NT2/D1 (cell line): ENCODE measurements around the gene YPEL3.

Experiments used
- DNase-seq: peaks from one replicate; pipeline ENCODE4 v3.0.0-alpha.2; 2011; ENCODE audit warnings: low read depth, low spot score
- H3K27me3 ChIP-seq: 2 replicates; pipeline ENCODE4 v1.6.0; 2011; ENCODE audit warnings: mild to moderate bottlenecking; ENCODE audit not compliant: insufficient read length, insufficient read depth
- H3K36me3 ChIP-seq: 2 replicates; pipeline ENCODE4 v1.6.1; 2011; ENCODE audit warnings: mild to moderate bottlenecking, low read length, mixed read lengths; ENCODE audit not compliant: insufficient read depth, insufficient read length
- H3K4me1 ChIP-seq: 2 replicates; pipeline ENCODE4 v1.5.1; 2011; ENCODE audit not compliant: insufficient read depth, insufficient read length
- H3K4me3 ChIP-seq: 2 replicates; pipeline ENCODE4 v1.5.1; 2011; ENCODE audit warnings: low read depth; ENCODE audit not compliant: insufficient read length
- H3K9ac ChIP-seq: 2 replicates; pipeline ENCODE4 v1.6.0; 2011; ENCODE audit warnings: low read depth; ENCODE audit not compliant: insufficient read length
- H3K9me3 ChIP-seq: 2 replicates; pipeline ENCODE4 v1.5.1; 2011; ENCODE audit warnings: mild to moderate bottlenecking, low read length; ENCODE audit not compliant: insufficient read depth
- SUZ12 ChIP-seq: IDR thresholded peaks from 2 replicates; pipeline ENCODE4 v1.6.1; 2011; ENCODE audit not compliant: insufficient read length, insufficient read depth; ENCODE audit errors: extremely low read depth
- YY1 ChIP-seq: IDR thresholded peaks from 2 replicates; pipeline ENCODE4 v1.6.1; 2011; ENCODE audit not compliant: insufficient read length, insufficient read depth
- ZNF274 ChIP-seq: IDR thresholded peaks from 2 replicates; pipeline ENCODE4 v1.6.1; 2011; ENCODE audit warnings: mild to moderate bottlenecking, low read depth, low read length

Gene YPEL3

GRCh38 chr16:30067584-30067916 lies 28.5 kb downstream of the YPEL3 start:
- H3K27me3 ChIP-seq = no peaks in the 10 kb centered on the region
- peak overlapping the region; percentile 98 for H3K4me3 ChIP-seq
- peak overlapping the region; percentile 99 for H3K9ac ChIP-seq
- H3K9me3 ChIP-seq = no peaks in the 10 kb centered on the region
- DNase-seq = no peak
- H3K36me3 ChIP-seq = peaks cover 66% of the 10 kb centered on the region
- peaks cover 33% of the 10 kb centered on the region for H3K4me1 ChIP-seq
- TF ChIP-seq ZNF274 (no peak), SUZ12 (no peak), YY1 (no peak)

GRCh38 chr16:30066761-30067583 lies 29.0 kb downstream of the YPEL3 start:
- Histone ChIP-seq H3K36me3 (peaks cover 60% of the 10 kb centered on the region), H3K4me3 (peak overlapping the region; percentile 98), H3K9ac (peak overlapping the region; percentile 99), H3K4me1 (peaks cover 33% of the 10 kb centered on the region), H3K27me3 (no peaks in the 10 kb centered on the region), H3K9me3 (no peaks in the 10 kb centered on the region)
- no peak for DNase-seq
- no peak for TF ChIP-seq ZNF274
- TF ChIP-seq YY1 = no peak
- TF ChIP-seq SUZ12 = no peak

- Histone ChIP-seq H3K4me3 (peak overlapping the region; percentile 98), H3K36me3 (peaks cover 53% of the 10 kb centered on the region), H3K4me1 (peaks cover 33% of the 10 kb centered on the region), H3K9me3 (no peaks in the 10 kb centered on the region), H3K9ac (peak overlapping the region; percentile 99), H3K27me3 (no peaks in the 10 kb centered on the region)
- TF ChIP-seq SUZ12 = no peak
- TF ChIP-seq ZNF274 = no peak
- TF ChIP-seq YY1 = no peak
- no peak for DNase-seq
These were observed 29.9 kb downstream of the YPEL3 start for GRCh38 chr16:30065943-30066760.

- TF ChIP-seq SUZ12 = no peak
- TF ChIP-seq ZNF274 = no peak
- TF ChIP-seq YY1 = no peak
- Histone ChIP-seq H3K36me3 (peaks cover 45% of the 10 kb centered on the region), H3K27me3 (no peaks in the 10 kb centered on the region), H3K9me3 (no peaks in the 10 kb centered on the region), H3K4me1 (peaks cover 38% of the 10 kb centered on the region), H3K4me3 (peak within 1 kb of the TSS; percentile 98), H3K9ac (peak within 1 kb of the TSS; percentile 99)
- peak; percentile 96 for DNase-seq
These were observed 30.7 kb downstream of the YPEL3 start, which contains the start of gene ALDOA for GRCh38 chr16:30065102-30065942. ALDOA (plus strand) TSS chr16:30065760; CDS start chr16:30066898, 1,138 bp downstream.

GRCh38 chr16:30064729-30065101 lies 31.3 kb downstream of the YPEL3 start:
- Histone ChIP-seq H3K27me3 (no peaks in the 10 kb centered on the region), H3K36me3 (peaks cover 39% of the 10 kb centered on the region), H3K4me3 (peak overlapping the region; percentile 92), H3K9me3 (no peaks in the 10 kb centered on the region), H3K9ac (peak overlapping the region; percentile 99), H3K4me1 (peaks cover 34% of the 10 kb centered on the region)
- TF ChIP-seq YY1 = no peak
- TF ChIP-seq SUZ12 = no peak
- TF ChIP-seq ZNF274 = no peak
- no peak for DNase-seq

- H3K9me3 ChIP-seq = no peaks in the 10 kb centered on the region
- DNase-seq = no peak
- peak overlapping the region; percentile 99 for H3K9ac ChIP-seq
- no peaks in the 10 kb centered on the region for H3K27me3 ChIP-seq
- TF ChIP-seq YY1 (no peak), SUZ12 (no peak), ZNF274 (no peak)
- H3K4me1 ChIP-seq = peaks cover 28% of the 10 kb centered on the region
- H3K36me3 ChIP-seq = peaks cover 36% of the 10 kb centered on the region
- peak overlapping the region; percentile 92 for H3K4me3 ChIP-seq
These were observed 31.9 kb downstream of the YPEL3 start for GRCh38 chr16:30063893-30064728.
